ENCODE data around the gene PPP1R27.
"Not testable (repeated sequence)": the region's sequence is repeated elsewhere in the genome, so short reads cannot be mapped to it uniquely, and the experiment has no call there.

The PPP1R27 gene

GRCh38 chr17:81840826-81841778 lies 6.3 kb upstream of the PPP1R27 start:
- H3K9me3 Mint-ChIP-seq, result no peaks in the 10 kb centered on the region
- peaks cover 18% of the 10 kb centered on the region for H3K36me3 Mint-ChIP-seq (ENCODE audit: low read depth)
- H3K27ac Mint-ChIP-seq, result no peak overlapping the region

GRCh38 chr17:81840059-81840458 lies 5.2 kb upstream of the PPP1R27 start:
- not testable (repeated sequence) for H3K9me3 Mint-ChIP-seq; H3K4me3 Mint-ChIP-seq; H3K27ac Mint-ChIP-seq; H3K4me1 Mint-ChIP-seq; H3K27me3 Mint-ChIP-seq (ENCODE audit: low read depth)
- H3K36me3 Mint-ChIP-seq (ENCODE audit: low read depth), result peaks cover 12% of the 10 kb centered on the region

More at GRCh38 chr17:81840826-81841778, 6.3 kb upstream of the PPP1R27 start:
- Mint-ChIP-seq H3K27me3 (ENCODE audit: low read depth) (no peaks in the 10 kb centered on the region), H3K4me3 (no peak overlapping the region), H3K4me1 (no peaks in the 10 kb centered on the region)
- no peak for TF ChIP-seq CTCF (IDR thresholded peaks at IDR 0.05; ENCODE audit: unreplicated experiment in 3 of 3)

GRCh38 chr17:81839301-81839700 lies 4.5 kb upstream of the PPP1R27 start:
- Mint-ChIP-seq H3K9me3 (no peaks in the 10 kb centered on the region), H3K4me3 (no peak overlapping the region), H3K27ac (peak overlapping the region in 1 of 3 experiments; percentile 55), H3K4me1 (no peaks in the 10 kb centered on the region), H3K36me3 (ENCODE audit: low read depth) (peaks cover 6% of the 10 kb centered on the region), H3K27me3 (ENCODE audit: low read depth) (no peaks in the 10 kb centered on the region)
- TF ChIP-seq CTCF (IDR thresholded peaks at IDR 0.05; ENCODE audit: unreplicated experiment in 3 of 3), result no peak

GRCh38 chr17:81838753-81839255 lies 4.0 kb upstream of the PPP1R27 start:
- Mint-ChIP-seq H3K4me1 (no peaks in the 10 kb centered on the region), H3K9me3 (no peaks in the 10 kb centered on the region), H3K36me3 (ENCODE audit: low read depth) (peaks cover 6% of the 10 kb centered on the region), H3K27me3 (ENCODE audit: low read depth) (no peaks in the 10 kb centered on the region), H3K27ac (no peak overlapping the region), H3K4me3 (no peak overlapping the region)
- no peak for TF ChIP-seq CTCF (IDR thresholded peaks at IDR 0.05; ENCODE audit: unreplicated experiment in 3 of 3)

- Mint-ChIP-seq H3K4me3 (peak overlapping the region in 2 of 3 experiments; percentile 33 to 58), H3K9me3 (no peaks in the 10 kb centered on the region), H3K27ac (no peak overlapping the region), H3K36me3 (ENCODE audit: low read depth) (no peaks in the 10 kb centered on the region), H3K4me1 (no peaks in the 10 kb centered on the region), H3K27me3 (ENCODE audit: low read depth) (no peaks in the 10 kb centered on the region)
- TF ChIP-seq CTCF (IDR thresholded peaks at IDR 0.05; ENCODE audit: unreplicated experiment in 3 of 3), result no peak
Measured at GRCh38 chr17:81837641-81838040, 2.8 kb upstream of the PPP1R27 start.

GRCh38 chr17:81833921-81834830 lies 674 bp downstream of the PPP1R27 start:
- Mint-ChIP-seq H3K4me3 (peak overlapping the region; percentile 83 to 89 (median 89)), H3K27ac (peak overlapping the region; percentile 75 to 92 (median 91)), H3K36me3 (ENCODE audit: low read depth) (no peaks in the 10 kb centered on the region), H3K4me1 (peaks cover 9% of the 10 kb centered on the region), H3K9me3 (no peaks in the 10 kb centered on the region), H3K27me3 (ENCODE audit: low read depth) (no peaks in the 10 kb centered on the region)
- no peak for TF ChIP-seq CTCF (IDR thresholded peaks at IDR 0.05; ENCODE audit: unreplicated experiment in 3 of 3)
